Superior temporal gyrus (tissue), 1 donor: ENCODE results near the gene TPTE2.
"Not testable (repeated sequence)": the region's sequence is repeated elsewhere in the genome, so short reads cannot be mapped to it uniquely, and the experiment has no call there.

Experiments
- DNase-seq: peaks from one replicate; pipeline ENCODE4 v3.0.0-alpha.2; 2016; ENCODE audit errors: extremely low spot score

Gene TPTE2

DNA sequence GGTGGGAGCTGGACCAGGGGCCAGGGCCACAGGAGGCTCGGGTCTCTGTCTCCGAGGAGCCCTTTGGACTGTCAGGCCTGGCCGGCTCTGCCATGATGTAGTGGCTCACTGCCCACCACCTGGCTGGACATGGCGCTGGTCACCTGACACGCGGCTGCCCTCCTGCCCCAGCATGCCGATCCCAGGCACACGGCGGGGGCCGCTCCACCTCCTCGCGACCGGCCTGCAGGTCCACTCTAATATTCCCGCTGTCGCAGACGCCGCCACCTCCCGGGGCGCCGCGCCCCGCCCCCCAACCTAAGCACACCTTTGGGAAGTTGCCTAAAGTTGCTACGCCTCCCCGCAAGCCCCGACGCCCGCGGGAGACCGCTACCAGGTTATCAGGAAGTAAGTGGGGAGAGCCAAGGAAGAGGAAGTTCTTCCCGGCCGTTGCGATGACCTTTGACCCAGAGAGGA, at the start of gene TPTE2:
Gene TPTE2 (minus strand): TSS at position 406 of the 456 bp plus-strand sequence. CDS start 58,298 bp downstream, outside the sequence.
- not testable (repeated sequence) for DNase-seq

DNA sequence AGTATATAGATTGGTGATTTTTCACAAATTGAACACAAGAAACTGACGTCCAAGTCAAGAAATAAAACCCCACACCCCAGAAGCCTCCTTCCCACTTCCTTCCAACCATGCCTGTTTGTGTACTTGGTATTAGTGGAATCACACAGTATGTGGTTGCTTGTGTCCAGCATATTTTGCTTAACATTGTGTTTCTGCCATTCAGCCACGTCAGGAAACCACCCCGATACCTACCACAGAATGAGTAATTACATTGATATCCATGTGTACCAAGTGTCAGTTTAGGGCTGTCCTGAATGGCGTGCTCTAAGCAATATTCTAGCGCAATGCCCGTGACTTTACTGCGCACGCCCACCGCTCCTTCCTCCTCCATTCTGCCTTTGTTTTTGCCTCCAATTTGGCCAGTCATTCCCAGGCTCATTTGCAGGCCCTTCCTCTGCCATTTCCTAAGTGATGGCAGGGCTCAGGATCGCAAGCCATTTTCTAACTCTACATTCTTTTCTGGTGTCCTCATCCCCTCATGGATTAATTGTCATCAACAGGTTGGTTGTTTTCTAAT, 46.3 kb upstream of the TPTE2 start:
- DNase-seq: no peak

DNA sequence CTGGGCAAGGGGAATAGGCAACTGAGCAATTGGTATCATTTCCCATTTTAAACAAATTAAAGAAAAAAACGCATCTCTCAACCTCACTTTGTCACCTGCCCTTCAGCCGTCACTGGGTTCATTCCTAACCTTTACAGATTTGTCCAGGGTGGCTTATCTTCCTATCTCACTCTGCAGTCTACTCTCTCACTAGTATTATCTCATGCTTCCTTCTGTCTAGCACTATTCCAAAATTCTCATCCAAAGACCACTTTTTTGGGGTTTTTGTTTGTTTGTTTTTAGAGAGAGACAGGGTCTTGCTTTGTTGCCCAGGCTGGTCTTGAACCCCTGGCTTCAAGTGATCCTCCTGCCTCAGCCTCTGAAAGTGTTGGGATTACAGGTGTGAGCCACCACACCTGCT, 45.4 kb upstream of the TPTE2 start:
- no peak for DNase-seq

DNA sequence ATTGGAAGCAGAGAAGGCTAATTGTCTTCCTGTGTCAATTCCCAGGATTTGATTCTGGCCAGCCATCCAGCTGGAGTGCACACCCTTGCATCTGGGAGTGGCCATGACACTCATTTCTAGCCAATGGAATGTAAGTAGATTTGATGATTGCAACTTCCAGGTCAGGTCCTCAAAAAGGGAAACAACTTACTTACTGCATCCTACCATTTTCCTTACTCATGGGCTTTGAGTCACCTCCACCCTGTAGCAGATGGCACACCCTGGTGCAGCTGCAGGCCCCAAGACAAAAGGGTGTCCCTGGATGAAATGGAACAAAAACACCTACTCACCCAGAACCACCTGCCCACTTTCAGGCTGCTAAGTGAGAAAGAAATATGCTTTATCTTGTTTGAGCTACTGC, 44.8 kb upstream of the TPTE2 start:
- peak; percentile 26 for DNase-seq

DNA sequence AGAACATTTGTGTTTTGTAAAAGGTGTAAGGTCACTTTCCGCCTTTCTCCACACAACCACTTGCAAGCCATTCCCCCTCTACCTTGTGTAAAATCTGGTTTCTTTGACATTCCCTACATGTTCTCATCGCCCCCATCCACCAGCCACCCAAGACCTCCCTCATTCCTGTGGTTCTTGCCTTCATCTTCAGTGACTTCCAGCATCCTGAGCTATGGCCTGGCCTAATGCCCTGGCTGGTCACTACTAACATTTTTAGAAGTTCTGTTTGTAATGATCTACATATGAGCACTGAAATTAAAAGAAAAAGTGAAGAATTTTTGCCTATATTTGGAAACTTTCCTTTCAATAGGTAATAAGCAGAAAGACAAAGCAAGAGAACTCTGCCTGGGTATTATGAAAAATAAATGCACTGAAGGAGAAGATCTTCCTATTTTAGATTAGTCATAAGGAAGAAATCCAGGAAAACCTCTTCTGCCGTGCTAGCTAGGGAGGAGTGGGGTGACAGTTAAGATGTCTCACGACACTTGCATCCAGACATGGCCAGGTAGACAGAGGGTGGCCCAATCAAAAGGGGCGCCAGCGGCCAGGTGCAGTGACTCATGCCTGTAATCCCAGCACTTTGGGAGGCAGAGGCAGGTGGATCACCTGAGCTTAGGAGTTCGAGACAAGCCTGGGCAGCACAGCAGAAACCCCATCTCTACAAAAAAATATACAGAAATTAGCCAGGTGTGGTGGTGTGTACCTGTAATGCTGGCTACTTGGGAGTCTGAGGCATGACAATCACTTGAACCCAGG, 44.0 kb upstream of the TPTE2 start:
- no peak for DNase-seq

DNA sequence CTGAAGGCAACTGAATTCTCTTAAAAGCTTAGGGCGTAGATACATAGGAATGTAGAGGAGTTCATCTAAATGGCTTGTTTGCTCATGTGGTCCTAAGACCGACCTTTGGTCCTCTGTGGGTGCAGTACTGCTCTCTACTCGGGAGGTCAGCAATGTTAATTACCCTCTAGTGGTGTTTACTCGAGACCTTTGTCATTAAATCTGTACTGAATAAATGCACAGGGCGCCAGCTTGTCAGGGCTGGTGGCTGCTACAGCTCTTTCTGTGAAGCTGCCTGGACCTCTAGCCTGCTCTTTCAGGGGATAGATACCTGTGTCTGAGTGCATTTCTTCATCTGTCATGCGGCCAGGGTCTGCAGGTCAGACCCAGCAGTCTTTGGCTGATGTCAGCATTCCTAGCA, 43.0 kb upstream of the TPTE2 start:
- DNase-seq: no peak

DNA sequence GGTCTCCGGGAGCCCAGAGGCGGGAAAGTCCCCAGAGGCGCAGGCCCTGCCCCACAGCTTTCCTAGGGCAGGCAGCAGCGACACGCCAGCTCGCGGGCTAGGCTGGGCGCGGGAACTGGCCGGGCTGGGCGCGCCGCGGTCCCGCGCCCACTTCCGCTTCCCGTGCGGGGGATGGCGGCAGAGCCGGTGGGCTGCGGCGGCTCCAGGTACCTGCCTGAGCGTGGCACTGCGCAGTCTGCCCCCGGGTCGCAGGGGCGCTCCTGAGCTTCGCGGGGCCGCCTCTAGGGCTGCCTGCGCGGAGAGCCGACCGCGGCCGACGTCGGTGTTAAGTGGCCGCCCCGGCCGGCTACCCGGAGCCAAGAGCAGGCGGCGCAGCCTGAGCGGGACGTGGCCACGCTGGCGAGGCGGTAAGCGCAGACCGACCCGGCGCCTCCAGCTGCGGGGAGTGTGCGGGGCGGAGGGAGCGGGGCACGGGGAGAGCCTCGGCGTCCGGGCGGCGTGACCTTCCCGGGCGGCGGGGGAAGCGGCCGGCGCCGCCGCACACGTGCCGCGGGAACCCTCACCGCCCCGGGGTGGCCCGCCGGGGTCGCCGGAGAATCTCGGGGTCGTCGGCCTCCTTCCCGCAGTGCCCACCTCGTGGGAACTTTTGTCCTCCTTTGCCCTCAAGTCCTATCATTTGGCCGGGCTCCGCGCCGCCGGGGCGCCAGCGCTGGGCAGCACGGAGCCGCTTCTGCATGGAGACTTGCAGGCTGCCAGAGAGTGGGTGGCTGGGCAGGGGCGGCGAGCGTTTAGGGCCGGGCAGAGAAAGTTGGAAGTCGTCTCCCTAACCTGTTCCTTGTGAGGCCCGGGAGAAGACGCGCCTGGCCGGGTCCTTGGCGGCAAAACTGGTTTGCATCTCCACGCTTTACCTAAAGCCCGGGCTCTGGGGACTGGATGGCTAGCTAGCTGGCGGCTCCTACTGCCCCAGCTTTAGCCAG, 40.7 kb upstream of the TPTE2 start:
- no peak for DNase-seq

DNA sequence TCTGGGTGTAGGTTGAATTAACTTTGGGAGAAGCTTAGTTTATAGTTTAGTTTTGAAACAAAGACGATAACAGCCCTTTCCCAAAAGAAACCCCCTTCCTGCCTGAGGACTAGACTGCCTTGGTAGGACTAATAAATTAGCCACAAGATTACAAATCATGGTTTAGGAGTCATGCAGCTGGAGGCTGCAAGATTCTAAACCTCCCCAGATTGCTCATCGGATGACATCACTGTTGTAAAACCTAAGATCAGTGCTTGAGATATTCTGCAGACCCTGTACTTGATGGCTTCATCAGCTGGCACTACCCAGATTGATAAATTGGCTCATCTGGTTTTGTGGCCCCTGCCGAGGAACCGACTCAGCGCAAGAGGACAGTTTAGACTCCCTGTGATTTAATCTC, 36.2 kb upstream of the TPTE2 start:
- DNase-seq: no peak

DNA sequence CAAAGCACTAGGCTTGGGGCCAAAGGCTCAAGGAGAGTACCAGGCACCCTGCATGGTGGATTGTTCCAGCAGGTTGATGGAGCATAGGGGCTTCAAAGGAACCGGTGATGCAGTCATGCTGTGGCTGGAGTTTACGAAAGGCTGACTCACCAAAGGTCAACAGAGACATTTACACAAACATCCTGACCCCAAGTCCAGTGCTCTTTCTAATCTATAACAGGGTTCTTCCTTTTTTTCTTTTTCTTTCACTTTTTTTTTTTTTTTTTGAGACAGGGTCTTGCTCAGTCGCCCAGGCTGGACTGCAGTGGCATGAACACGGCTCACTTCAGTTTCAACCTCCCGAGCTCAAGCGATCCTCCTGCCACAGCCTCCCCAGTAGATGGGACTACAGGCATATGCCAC, 35.6 kb upstream of the TPTE2 start:
- no peak for DNase-seq

DNA sequence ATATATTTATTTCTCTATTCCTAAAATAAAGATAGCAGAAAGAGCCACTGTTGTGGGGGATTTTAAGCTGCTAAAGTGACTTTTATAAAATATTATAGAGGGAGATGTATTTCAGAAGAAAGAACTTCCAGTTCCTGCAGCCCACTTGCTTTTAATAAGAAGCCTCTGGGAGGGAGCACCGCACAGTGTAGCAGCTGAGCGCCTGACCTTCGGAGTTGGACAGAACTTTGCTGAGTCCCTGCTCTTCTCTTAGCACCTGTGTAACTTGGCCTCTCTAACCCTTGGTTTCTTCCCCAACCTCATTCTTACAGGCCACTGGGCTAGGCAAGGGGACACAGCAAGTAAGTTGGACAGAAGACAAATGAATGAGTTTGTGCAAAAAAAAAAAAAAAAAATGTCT, 34.8 kb upstream of the TPTE2 start:
- no peak for DNase-seq

DNA sequence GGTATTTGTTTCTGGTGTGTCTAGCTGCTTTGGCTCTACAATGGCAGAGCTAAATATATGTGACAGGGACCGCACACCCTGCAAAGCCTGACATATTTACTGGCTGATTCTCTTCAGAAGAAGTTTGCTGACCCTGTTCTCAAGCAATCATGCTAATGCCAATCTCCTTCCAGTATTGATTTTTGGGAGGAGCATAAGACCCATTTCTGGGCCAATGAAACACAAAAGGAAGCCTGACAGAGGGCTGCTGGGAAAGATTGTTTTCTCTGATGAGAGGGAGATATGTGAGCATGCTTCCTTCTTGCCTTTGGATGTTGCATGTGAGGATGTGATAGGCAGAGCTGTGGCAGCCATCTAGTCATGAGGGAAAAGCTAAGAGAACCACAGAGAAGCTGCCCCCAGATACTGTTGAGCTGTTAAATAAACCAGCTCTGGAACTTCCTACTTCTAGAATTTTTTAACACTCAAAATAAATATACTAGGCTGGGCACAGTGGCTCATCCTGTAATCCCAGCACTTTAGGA, 31.4 kb upstream of the TPTE2 start:
- DNase-seq: no peak

DNA sequence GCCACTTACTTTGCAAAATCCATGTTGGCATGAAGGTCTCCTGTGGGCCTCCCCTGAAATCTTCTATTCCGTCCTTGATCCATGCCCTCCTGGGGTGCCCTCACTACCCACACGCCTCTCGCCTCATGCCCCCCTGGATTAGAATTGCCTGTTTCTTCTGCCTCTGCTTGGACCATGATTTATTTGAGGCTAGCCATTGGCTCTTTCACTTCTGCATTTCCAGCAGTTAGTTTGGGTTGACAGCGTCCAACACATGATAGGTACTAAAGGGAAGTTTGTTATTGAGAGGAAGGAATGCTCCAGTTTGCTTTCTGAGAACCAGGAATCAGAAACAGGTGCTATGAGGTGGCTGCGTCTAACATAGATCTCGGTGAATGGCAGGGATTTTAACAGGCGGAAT, 30.5 kb upstream of the TPTE2 start:
- no peak for DNase-seq

DNA sequence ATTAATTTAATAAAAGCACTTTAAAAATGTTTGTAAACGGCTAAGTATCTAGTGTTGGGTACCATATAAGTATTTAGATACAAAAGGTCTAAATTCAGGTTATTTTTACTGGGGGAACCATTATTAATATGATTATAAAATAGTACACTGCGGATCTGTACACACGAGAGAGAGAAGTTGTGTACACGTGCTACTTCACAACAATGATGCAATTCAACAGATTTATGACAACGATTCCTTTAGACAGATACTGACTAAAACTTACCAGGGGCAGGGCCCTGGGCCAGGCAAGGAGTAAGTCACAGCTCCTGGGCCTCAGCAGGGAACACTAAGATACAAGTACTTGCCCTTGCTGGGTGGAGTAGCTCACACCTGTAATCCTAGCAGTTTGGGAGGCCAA, 29.1 kb upstream of the TPTE2 start:
- DNase-seq: no peak

DNA sequence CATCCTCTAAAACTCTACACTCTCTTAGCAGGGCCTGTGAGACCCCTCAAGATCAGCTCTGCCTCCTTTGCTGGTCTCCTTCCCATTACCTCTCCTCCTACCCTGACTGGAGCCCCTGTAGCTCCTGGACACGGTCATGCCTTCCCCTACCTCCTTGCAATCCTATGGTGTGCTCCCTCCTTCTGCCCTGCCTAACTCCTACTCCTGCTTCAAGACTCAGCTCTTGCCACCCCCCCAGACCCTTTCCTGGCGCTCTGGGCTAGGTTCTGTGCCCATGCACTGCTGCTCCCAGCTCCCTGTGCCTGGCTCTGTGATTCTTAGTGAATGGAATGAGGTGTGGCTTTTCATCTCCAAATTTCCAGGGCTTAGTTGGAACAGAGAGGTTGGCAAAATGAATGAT, 28.0 kb upstream of the TPTE2 start:
- DNase-seq: no peak

DNA sequence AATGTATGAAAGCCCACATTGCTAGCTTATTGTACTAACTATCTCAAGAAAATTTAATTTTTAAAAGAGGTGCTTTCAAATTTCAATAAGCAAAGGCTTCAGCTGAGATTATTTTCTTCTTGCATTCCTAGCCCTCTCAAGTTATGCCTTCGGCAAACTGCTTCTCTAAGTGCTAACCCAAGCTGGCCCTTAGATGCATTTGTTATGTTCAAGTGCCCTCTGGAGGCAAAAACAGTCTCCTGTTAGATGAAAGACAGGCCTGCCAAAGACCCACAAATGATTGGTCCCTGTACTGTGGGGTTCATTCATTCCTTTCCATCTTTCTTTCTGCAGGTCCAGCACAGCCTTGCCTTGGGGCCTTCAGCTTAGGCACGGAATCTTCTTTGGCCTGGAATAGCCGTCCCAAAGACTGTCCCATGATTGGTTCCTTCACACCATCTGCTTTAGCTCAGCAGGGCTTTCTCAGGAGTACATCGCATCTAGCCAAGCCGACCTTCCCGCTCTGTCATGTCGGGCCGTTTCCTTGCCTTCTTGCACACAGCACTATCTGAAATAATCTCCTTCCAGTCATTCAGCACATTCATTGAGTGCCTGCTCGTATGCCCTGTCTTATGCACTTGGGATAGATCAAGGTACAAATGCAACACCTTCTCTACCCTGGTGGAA, 26.4 kb upstream of the TPTE2 start:
- DNase-seq: peak; percentile 75

DNA sequence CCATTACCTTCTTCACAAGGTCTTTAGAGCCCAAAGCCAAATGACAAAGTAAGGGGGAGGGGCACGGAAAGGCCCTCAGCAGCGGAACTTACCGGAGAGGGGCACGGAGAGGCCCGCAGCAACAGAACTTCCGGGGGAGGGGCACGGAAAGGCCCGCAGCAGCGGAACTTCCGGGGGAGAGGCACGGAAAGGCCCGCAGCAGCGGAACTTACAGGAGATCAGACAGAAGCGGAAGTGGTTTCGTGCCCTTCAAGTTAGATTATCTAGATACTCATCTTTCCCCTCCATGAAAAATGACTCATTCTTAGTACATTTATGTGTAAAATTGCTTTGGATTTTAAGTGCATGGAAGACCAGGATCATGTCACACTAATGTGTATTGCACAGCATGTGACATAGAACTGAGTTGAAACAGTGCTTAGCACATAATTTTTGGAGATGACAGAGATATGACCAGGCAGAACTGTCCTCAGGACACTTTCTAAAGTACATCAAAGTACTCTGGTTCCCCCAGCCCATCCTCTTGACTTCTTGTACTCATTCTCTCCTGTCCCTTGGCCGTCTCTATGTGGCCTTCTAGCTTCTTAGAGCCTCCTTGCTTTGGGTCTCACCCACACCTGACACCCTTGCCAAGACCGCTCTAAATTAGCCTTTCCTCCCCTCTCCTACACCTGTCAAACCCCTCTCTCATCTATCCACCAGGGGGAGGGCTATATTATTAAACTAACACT, 25.7 kb upstream of the TPTE2 start:
- DNase-seq: no peak

DNA sequence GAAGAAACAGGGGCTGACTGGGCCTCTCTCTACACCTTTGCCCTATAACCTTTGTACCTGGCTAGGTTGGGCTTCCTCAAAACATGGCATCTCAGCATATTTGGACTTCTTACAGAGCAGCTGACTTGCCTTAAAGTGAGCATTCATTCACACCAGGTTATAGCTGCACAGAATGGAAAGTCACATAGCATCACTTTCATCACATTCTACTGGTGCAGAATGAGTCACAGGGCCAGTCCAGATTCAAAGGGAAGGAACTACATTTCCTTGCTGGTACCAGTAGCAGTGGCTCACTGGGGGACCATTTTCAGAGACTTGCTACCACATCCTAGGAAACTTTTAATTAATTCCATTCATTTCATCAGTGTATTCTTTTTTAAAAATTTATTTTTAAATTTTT, 20.3 kb upstream of the TPTE2 start:
- no peak for DNase-seq

DNA sequence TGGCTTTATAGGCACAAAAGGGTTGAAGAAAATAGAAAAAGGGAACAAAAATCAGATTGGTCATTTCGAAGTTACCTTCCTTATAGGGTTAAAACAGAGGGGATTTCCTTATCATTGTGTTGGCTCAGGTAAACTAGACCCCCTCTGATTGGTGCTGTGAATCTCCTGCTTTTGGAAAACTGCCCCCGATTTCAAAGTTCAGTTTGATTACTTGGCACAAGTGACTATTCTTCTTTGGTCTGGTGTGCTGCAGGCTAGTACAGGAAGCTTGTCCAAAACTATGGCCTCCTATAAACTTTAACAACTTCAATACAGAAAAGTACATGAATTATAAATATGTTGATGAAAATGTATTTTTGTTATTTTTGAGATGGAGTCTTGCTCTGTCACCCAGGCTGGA, 13.9 kb upstream of the TPTE2 start:
- DNase-seq: no peak

DNA sequence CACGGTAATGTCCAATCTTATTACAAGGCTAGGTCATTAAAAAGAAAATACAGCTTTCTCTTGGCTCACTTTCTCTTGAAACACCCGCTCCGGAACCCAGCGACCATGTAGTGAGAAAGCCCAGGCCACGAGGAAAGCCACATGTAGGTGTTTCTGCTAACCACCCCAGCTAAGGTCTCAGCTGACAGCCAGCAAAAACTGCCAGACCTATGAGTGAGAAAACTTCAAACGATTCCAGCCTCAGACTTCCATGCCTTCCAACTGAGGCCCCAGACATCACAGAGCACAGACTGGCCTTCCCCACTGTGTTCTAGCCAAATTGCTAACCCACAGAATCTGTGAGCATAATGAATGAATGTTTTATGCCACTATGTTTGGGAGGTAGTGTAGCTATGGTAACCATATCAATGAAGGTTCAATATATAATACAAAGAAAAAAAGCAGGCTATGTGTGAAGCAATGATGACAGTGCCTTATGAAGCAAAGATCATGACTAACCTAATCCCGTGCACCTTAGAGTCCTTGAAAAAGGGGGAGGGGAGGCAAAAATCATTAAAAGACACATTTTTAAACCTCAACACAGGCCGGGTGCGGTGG, 11.9 kb upstream of the TPTE2 start:
- no peak for DNase-seq

DNA sequence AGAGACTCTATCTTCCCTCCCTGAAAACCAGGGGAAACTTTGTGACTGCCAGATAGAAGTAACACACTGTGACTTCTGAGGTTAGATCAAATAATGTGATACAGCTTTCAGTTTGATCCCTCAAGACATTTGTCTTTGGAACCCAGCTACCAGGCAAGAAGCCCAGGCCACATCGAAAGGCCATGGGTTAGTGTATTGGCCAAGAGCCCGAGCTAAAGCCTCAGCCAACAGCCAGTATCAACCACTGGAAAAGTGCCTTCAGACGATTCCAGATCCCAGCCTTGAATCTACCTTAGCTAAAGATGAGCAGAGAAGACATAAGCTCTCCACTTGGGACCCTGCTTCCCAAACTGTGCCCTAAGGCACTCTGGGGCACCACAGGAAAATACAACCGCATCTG, 10.9 kb upstream of the TPTE2 start:
- DNase-seq: no peak
